Right lobe of liver (tissue), 4 donors: Measurements from ENCODE around the gene SLC37A1.

Experiments
- CTCF ChIP-seq, 4 donors: fragments of 200-600 bp in 3 of 4; fragments of 450-650 bp in 1 of 4; IDR thresholded peaks; one replicate each; pipeline versions ENCODE4 v1.5.1 to v1.8.0; 2016 to 2022; ENCODE audit warnings: antibody characterized with exemption in 4 of 4, mild to moderate bottlenecking in 2 of 4
- POLR2A ChIP-seq: fragments of 450-650 bp; IDR thresholded peaks from one replicate; pipeline ENCODE4 v1.6.1; 2017; ENCODE audit warnings: antibody characterized with exemption, mild to moderate bottlenecking
- donor health status: DM: no; HTN: no; CAD: no.
- donor health status: DM: no; HTN: no; CAD: no.
- donor health status: DM: no; HTN: yes; CAD: no.

- TF ChIP-seq POLR2A (no peak), CTCF (IDR thresholded peaks at IDR 0.05) (no peak)
Measured at GRCh38 chr21:42521384-42521783, 7.7 kb downstream of the SLC37A1 start.
